DND-41 (cell line): Measurements from ENCODE around the gene UGT1A4.

Experiments used
- ATAC-seq: fragments of 200-7000 bp; cut with Tn5 transposase; 3 replicates; pipeline ENCODE4 v1.9.1; 2021; ENCODE audit warnings: low read depth; ENCODE audit not compliant: insufficient read depth
- DNase-seq: peaks from one replicate; pipeline ENCODE4 v3.0.0-alpha.2; 2020
- H2AFZ ChIP-seq: 2 replicates; pipeline ENCODE4 v1.6.0; 2012; ENCODE audit warnings: low read depth, low read length
- H3K27ac ChIP-seq: 2 replicates; pipeline ENCODE4 v1.5.1; 2012; ENCODE audit warnings: low read length, inconsistent platforms
- H3K27me3 ChIP-seq: fragments of 200-600 bp; sonication (generic); 2 replicates; pipeline ENCODE4 v1.6.0; 2012; ENCODE audit warnings: low read length, mild to moderate bottlenecking, inconsistent platforms; ENCODE audit not compliant: insufficient read depth, poor library complexity
- H3K36me3 ChIP-seq: 2 replicates; pipeline ENCODE4 v1.5.1; 2012; ENCODE audit warnings: low read length, inconsistent platforms; ENCODE audit not compliant: insufficient read depth
- H3K4me1 ChIP-seq: 2 replicates; pipeline ENCODE4 v1.5.1; 2012; ENCODE audit warnings: mild to moderate bottlenecking, low read length; ENCODE audit not compliant: insufficient read depth
- H3K4me2 ChIP-seq: 2 replicates; pipeline ENCODE4 v1.6.0; 2012; ENCODE audit warnings: mild to moderate bottlenecking, moderate library complexity, low read length, inconsistent platforms; ENCODE audit not compliant: insufficient read depth
- H3K4me3 ChIP-seq, 2 experiments: fragments of 200-600 bp in 1 of 2; shearing (Covaris generic) in 1 of 2; 2 replicates each; pipeline ENCODE4 v1.5.1; 2012 to 2016; ENCODE audit warnings: inconsistent platforms in 2 of 2, low read length in 2 of 2, mild to moderate bottlenecking in 2 of 2, low read depth in 1 of 2, moderate library complexity in 1 of 2
- H3K79me2 ChIP-seq: 2 replicates; pipeline ENCODE4 v1.6.0; 2012; ENCODE audit warnings: low read length, inconsistent platforms; ENCODE audit not compliant: insufficient read depth
- H3K9ac ChIP-seq: 2 replicates; pipeline ENCODE4 v1.6.0; 2012; ENCODE audit warnings: low read depth, mild to moderate bottlenecking, inconsistent platforms, low read length, moderate library complexity
- H3K9me3 ChIP-seq: 2 replicates; pipeline ENCODE4 v1.5.1; 2012; ENCODE audit warnings: low read length, moderate library complexity, mild to moderate bottlenecking, inconsistent platforms; ENCODE audit not compliant: insufficient read depth, severe bottlenecking
- H4K20me1 ChIP-seq: 2 replicates; pipeline ENCODE4 v1.6.0; 2012; ENCODE audit warnings: low read length; ENCODE audit not compliant: insufficient read depth
- CTCF ChIP-seq: IDR thresholded peaks from 2 replicates; pipeline ENCODE4 v1.5.1; 2012; ENCODE audit warnings: borderline replicate concordance, low read length, moderate library complexity, mild to moderate bottlenecking; ENCODE audit not compliant: poor library complexity, severe bottlenecking; ENCODE audit errors: extremely low read depth
- EZH2 ChIP-seq: IDR thresholded peaks from 3 replicates; pipeline ENCODE4 v1.6.1; 2012; ENCODE audit warnings: borderline replicate concordance, low read depth, mild to moderate bottlenecking, moderate library complexity, low read length, inconsistent platforms; ENCODE audit not compliant: severe bottlenecking

Gene UGT1A4

GRCh38 chr2:233692648-233693047 lies 25.9 kb upstream of the UGT1A4 start, which contains the start of gene UGT1A6:
Gene UGT1A6, plus strand, starts transcription at chr2:233692890. Its CDS starts 115 bp downstream, at chr2:233693005.
- no peak for ATAC-seq
- no peak within 1 kb of the TSS for H2AFZ ChIP-seq
- peaks cover 19% of the 10 kb centered on the region for H3K27me3 ChIP-seq
- H3K9me3 ChIP-seq, result no peaks in the 10 kb centered on the region
- H3K4me2 ChIP-seq, result no peak within 1 kb of the TSS
- no peak within 1 kb of the TSS for H3K4me3 ChIP-seq
- no peaks in the 10 kb centered on the region for H3K36me3 ChIP-seq
- no peak within 1 kb of the TSS for H3K9ac ChIP-seq
- TF ChIP-seq EZH2 (no peak), CTCF (no peak)
- H4K20me1 ChIP-seq, result no peaks in the 10 kb centered on the region
- H3K27ac ChIP-seq, result no peak within 1 kb of the TSS
- DNase-seq, result no peak
- H3K4me1 ChIP-seq, result no peaks in the 10 kb centered on the region
- no peaks in the 10 kb centered on the region for H3K79me2 ChIP-seq

- Histone ChIP-seq H3K9ac (no peak overlapping the region), H3K4me3 (no peak overlapping the region), H2AFZ (no peak overlapping the region), H3K27ac (no peak overlapping the region), H3K79me2 (no peaks in the 10 kb centered on the region), H3K4me1 (no peaks in the 10 kb centered on the region), H3K36me3 (no peaks in the 10 kb centered on the region), H3K4me2 (no peak overlapping the region), H4K20me1 (no peaks in the 10 kb centered on the region), H3K9me3 (no peaks in the 10 kb centered on the region), H3K27me3 (peaks cover 26% of the 10 kb centered on the region)
- DNase-seq (no peak), ATAC-seq (no peak)
- no peak for TF ChIP-seq CTCF
These were observed 24.6 kb upstream of the UGT1A4 start for GRCh38 chr2:233693963-233694362.

DNA sequence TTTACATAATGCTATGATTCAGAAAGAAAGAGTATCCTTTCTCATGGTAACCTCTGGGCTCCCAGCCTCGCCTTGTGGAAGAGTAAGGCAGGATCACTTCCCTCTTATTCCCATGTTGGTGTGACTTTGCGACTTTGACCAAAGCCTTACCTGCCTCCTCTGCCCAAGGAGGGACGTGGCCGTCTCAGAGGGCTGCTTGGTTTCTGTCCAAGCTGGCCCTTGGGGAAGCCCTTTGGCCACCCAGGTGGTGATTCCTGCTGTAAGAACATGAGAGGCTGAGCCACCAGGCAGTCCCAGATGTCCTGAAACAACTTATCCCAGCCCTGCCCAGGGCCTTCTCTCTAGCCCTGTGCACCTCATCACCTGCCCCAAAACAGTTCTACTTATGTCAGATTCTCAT lies 19.8 kb upstream of the UGT1A4 start:
- no peaks in the 10 kb centered on the region for H3K9me3 ChIP-seq
- H3K27me3 ChIP-seq, result peaks cover 15% of the 10 kb centered on the region
- DNase-seq, result no peak
- H3K27ac ChIP-seq, result no peak overlapping the region
- H3K36me3 ChIP-seq, result no peaks in the 10 kb centered on the region
- no peaks in the 10 kb centered on the region for H3K79me2 ChIP-seq
- no peaks in the 10 kb centered on the region for H4K20me1 ChIP-seq
- no peak for ATAC-seq
- H3K9ac ChIP-seq, result no peak overlapping the region
- no peaks in the 10 kb centered on the region for H3K4me1 ChIP-seq
- TF ChIP-seq EZH2, result no peak
- no peak for TF ChIP-seq CTCF
- H3K4me2 ChIP-seq, result no peak overlapping the region
- H3K4me3 ChIP-seq, result no peak overlapping the region
- H2AFZ ChIP-seq, result no peak overlapping the region

DNA sequence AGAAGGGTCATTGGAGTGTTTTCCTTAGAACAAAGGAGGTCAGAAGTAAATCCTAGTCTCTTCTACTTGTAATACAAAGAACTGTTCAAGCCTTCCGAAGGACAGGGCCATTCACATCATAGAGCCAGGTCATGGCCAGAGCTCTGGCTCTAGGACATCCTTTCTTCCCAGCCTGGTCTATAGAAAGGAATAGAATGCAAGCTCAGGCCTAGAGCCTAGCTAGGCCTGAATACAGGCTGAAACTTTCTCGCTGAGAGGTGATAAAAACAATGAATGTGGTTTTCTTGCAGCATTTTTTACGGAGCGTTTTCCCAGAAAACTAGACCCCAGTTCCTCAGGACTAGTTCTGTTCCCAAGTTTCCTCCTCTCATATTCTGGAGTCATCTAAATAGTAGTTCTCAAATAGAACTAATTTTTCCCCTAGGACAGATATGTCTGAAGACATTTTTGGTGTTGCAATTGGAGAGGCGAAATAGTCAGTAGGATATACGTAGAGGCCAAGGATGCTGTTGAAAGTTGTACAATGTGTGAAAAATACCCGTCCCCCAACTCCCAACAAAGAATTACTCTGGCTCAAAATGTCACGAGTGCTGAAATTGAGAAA lies 19.0 kb upstream of the UGT1A4 start:
- ATAC-seq (no peak), DNase-seq (no peak)
- Histone ChIP-seq H2AFZ (no peak overlapping the region), H3K9ac (no peak overlapping the region), H3K27me3 (peaks cover 11% of the 10 kb centered on the region), H3K4me1 (no peaks in the 10 kb centered on the region), H3K9me3 (no peaks in the 10 kb centered on the region), H4K20me1 (no peaks in the 10 kb centered on the region), H3K36me3 (no peaks in the 10 kb centered on the region), H3K4me2 (no peak overlapping the region), H3K4me3 (no peak overlapping the region), H3K79me2 (no peaks in the 10 kb centered on the region), H3K27ac (no peak overlapping the region)
- TF ChIP-seq CTCF (no peak), EZH2 (no peak)
